Activated T-cell treated with anti-CD3 and anti-CD28 coated beads for 24 hours (primary cell): Measurements from ENCODE around the gene AQR.
A peak's percentile ranks its signal among the peaks of the same experiment; 100 is the strongest.
"Not testable (repeated sequence)": the region's sequence is repeated elsewhere in the genome, so short reads cannot be mapped to it uniquely, and the experiment has no call there.

Experiments used
- DNase-seq: peaks from one replicate; pipeline ENCODE4 v3.0.0-alpha.2; 2020; ENCODE audit warnings: low read depth

AQR gene

GRCh38 chr15:34969340-34970097 lies at the start of gene AQR:
Gene AQR, minus strand, starts transcription at chr15:34969742. Its CDS starts 129 bp downstream, at chr15:34969613.
- peak; percentile 89 for DNase-seq

GRCh38 chr15:35014241-35014640 lies 44.7 kb upstream of the AQR start:
- no peak for DNase-seq

- no peak for DNase-seq
These were observed 43.8 kb upstream of the AQR start for GRCh38 chr15:35013370-35013769.

- no peak for DNase-seq
These were observed 37.9 kb upstream of the AQR start for GRCh38 chr15:35007397-35007796.

- DNase-seq, result no peak
These were observed 36.4 kb upstream of the AQR start for GRCh38 chr15:35005933-35006332.

- no peak for DNase-seq
These were observed 34.4 kb upstream of the AQR start for GRCh38 chr15:35003928-35004327.

GRCh38 chr15:35000511-35000910 lies 31.0 kb upstream of the AQR start:
- no peak for DNase-seq

- no peak for DNase-seq
These were observed 30.4 kb upstream of the AQR start for GRCh38 chr15:34999906-35000305.

- DNase-seq, result no peak
These were observed 25.4 kb upstream of the AQR start for GRCh38 chr15:34994925-34995324.

GRCh38 chr15:34993877-34994276 lies 24.3 kb upstream of the AQR start:
- no peak for DNase-seq

- DNase-seq, result no peak
These were observed 23.9 kb upstream of the AQR start for GRCh38 chr15:34993412-34993811.

- DNase-seq, result peak; percentile 81
These were observed 18.7 kb upstream of the AQR start, which contains the start of gene ZNF770 for GRCh38 chr15:34988027-34988902. Gene ZNF770, minus strand, starts transcription at chr15:34988287. Its CDS starts 4,853 bp downstream, at chr15:34983434.

GRCh38 chr15:34987609-34988026 lies 18.1 kb upstream of the AQR start:
- no peak for DNase-seq

GRCh38 chr15:34986771-34987480 lies 17.4 kb upstream of the AQR start:
- DNase-seq, result no peak

GRCh38 chr15:34986326-34986725 lies 16.8 kb upstream of the AQR start:
- no peak for DNase-seq

GRCh38 chr15:34984889-34985630 lies 15.5 kb upstream of the AQR start:
- DNase-seq, result no peak

GRCh38 chr15:34976743-34977142 lies 7.2 kb upstream of the AQR start:
- no peak for DNase-seq

GRCh38 chr15:34976073-34976472 lies 6.5 kb upstream of the AQR start:
- no peak for DNase-seq

- DNase-seq, result no peak
These were observed 4.0 kb upstream of the AQR start for GRCh38 chr15:34973512-34973911.

- not testable (repeated sequence) for DNase-seq
These were observed 629 bp upstream of the AQR start for GRCh38 chr15:34970098-34970643.

GRCh38 chr15:34964277-34964676 lies 5.3 kb downstream of the AQR start:
- no peak for DNase-seq
